ENCODE data around the gene PODXL2. TPM values are rescaled to one million over a fixed set of nuclear protein-coding genes. Genes with fewer than 3 reads are reported as not detected.

The PODXL2 gene
- total and polyA plus RNA-seq, 12 donors: 11.9 to 52.4 (median 23.8) TPM

DNA sequence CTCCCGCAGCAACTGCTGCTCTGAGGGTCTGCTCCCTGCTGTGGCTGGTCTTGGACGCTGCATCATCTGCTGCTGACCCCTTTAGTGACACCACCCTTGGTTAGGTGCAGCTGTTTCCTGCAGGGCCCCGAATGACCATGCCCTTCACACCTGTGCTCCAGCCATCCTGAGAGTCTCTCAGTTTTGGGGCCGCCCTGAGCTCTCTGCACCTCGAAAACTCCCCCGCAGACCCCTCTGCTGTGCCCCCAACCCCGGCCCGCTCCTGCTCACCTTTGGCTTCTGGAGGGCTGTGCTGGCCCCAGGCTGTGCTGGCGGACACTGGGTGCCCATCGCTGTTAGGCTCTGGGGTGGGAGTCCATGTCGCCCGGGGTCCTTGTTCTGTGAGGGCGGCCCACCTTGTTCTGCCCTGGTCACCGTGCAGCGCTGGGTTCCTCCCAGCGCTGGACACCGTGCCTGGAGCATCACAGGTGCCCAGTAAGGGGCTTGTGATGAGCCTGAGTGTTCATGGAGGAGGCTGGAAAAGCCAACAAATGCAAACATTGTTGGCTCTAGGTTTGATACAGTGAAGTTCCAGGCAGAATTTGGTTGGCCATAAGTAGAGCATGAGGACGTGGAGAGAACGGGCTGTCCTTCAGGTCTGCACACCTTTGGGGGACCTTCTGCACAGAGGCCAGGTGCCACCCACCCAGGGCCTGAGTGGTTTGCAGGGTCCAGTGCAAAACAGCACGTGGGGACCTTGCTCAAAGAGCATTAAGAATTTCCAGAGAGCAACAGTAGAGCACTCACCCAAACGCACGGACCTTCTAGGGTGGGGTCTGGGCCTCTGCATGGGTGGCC, 56.1 kb downstream of the PODXL2 start:
- no peaks in the 10 kb centered on the region for H3K9me3 ChIP-seq (replicated peaks in 1 of 3)
- no peaks in the 10 kb centered on the region for H3K4me1 ChIP-seq (replicated peaks in 1 of 2)
- 66 to 81% (median 77%) methylated on average over 7 to 22 of the region's 22 CpGs for WGBS, 4 donors
- no peak overlapping the region for H3K27ac ChIP-seq
- intact Hi-C loops (cut with DNase I): loop anchor here in 1 of 2 donors (10.0 kb wide), 1 partner anchor 130 kb away; no protein-coding TSS in a partner anchor
- no peaks in the 10 kb centered on the region for H3K27me3 ChIP-seq
- peaks cover 0 to under 1% of the 10 kb centered on the region in 2 donors for H3K36me3 ChIP-seq (replicated peaks in 1 of 2)
- H3K4me3 ChIP-seq: no peak overlapping the region
- TF ChIP-seq, protein P1, sequence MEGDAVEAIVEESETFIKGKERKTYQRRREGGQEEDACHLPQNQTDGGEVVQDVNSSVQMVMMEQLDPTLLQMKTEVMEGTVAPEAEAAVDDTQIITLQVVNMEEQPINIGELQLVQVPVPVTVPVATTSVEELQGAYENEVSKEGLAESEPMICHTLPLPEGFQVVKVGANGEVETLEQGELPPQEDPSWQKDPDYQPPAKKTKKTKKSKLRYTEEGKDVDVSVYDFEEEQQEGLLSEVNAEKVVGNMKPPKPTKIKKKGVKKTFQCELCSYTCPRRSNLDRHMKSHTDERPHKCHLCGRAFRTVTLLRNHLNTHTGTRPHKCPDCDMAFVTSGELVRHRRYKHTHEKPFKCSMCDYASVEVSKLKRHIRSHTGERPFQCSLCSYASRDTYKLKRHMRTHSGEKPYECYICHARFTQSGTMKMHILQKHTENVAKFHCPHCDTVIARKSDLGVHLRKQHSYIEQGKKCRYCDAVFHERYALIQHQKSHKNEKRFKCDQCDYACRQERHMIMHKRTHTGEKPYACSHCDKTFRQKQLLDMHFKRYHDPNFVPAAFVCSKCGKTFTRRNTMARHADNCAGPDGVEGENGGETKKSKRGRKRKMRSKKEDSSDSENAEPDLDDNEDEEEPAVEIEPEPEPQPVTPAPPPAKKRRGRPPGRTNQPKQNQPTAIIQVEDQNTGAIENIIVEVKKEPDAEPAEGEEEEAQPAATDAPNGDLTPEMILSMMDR (IDR thresholded peaks at IDR 0.05): no peak
- TF ChIP-seq POLR2A (IDR thresholded peaks at IDR 0.05): no peak
- peak in 3 of 7 donors; percentile 1 to 48 (median 11) for DNase-seq

DNA sequence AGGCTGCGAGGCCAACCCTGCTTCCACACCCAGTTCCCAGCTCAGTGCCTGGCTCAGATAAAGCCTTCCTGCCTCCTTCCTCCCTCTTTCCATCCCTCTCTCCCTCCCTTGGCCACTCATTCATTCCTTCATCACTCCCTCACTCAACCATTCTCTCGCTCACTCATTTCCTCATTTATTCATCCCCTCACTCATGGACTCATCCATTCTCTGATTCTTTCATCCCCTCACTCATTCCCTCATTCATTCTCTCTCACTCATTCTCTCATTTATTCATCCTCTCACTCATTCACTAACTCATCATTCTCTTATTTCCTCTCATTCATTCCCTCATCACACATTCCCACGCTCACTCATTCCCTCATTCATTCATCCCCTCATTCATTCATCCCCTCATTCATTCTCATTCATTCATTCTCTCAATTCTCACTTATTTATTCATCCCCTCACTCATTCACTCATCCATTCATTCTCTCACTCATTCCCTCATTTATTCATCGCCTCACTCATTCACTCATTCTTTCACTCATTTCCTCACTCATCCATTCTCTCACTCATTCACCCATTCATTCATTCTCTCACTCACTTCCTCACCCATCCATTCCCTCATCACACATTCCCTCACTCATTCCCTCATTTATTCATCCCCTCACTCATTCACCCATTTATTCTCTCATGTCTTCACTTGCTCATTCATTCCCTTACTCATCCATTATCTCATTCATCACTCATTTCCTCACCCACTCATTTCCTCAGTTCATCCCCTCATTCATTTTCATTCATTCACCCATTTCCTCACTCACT, 56.9 kb downstream of the PODXL2 start:
- WGBS, 4 donors: 83 to 92% (median 85%) methylated on average over 4 of the region's 4 CpGs
- Histone ChIP-seq H3K27me3 (no peaks in the 10 kb centered on the region), H3K4me3 (no peak overlapping the region), H3K27ac (no peak overlapping the region), H3K4me1 (replicated peaks in 1 of 2) (no peaks in the 10 kb centered on the region), H3K9me3 (replicated peaks in 1 of 3) (no peaks in the 10 kb centered on the region), H3K36me3 (replicated peaks in 1 of 2) (no peaks in the 10 kb centered on the region)
- TF ChIP-seq, protein P1 (IDR thresholded peaks at IDR 0.05): no peak
- TF ChIP-seq POLR2A (IDR thresholded peaks at IDR 0.05): no peak
- no peak for DNase-seq
- intact Hi-C loops (cut with DNase I): loop anchor here in 1 of 2 donors (10.0 kb wide), 1 partner anchor 129 kb away; no protein-coding TSS in a partner anchor

DNA sequence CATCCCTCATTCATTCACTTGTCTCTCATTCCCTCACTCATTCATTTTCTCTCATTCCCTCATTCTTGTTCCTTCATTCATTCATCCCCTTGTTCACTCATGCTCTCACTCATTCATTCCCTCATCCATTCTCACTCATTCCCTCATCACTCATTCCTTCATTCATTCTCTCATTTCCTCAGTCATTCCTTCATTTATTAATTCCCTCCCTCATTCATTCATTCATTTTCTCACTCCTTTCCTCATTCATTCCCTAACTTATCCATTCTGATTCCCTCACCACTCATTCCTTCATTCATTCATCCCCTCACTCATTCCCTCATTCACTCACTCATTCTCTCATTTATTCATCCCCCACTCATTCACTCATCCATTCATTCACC, 57.5 kb downstream of the PODXL2 start:
- Histone ChIP-seq H3K9me3 (replicated peaks in 1 of 3) (no peaks in the 10 kb centered on the region), H3K4me1 (replicated peaks in 1 of 2) (no peaks in the 10 kb centered on the region), H3K36me3 (replicated peaks in 1 of 2) (no peaks in the 10 kb centered on the region), H3K27me3 (no peaks in the 10 kb centered on the region), H3K4me3 (no peak overlapping the region), H3K27ac (no peak overlapping the region)
- DNase-seq: no peak
- intact Hi-C loops (cut with DNase I): loop anchor here in 1 of 2 donors (10.0 kb wide), 1 partner anchor 128 kb away; no protein-coding TSS in a partner anchor
- TF ChIP-seq POLR2A (IDR thresholded peaks at IDR 0.05): no peak
- TF ChIP-seq, protein P1 (IDR thresholded peaks at IDR 0.05): no peak

DNA sequence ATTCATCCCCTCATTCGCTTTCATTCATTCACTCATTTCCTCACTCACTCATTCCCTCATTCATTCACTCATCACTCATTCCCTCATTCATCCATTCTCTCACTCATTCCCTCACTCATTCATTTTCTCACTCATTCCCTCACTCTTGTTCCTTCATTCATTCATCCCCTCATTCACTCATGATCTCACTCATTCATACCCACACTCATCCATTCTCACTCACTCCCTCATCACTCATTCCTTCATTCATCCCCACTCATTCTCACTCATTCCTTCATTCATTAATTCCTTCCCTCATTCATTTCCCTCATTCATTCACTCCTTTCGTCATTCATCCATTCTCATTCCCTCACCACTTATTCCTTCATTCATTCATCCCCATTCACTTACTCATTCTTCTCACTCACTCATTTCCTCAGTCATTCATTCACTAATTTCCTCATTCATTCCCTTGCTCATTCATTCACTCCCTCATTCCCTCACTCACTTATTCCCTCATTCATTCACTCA, 58.3 kb downstream of the PODXL2 start:
- no peaks in the 10 kb centered on the region for H3K36me3 ChIP-seq (replicated peaks in 1 of 2)
- no peak overlapping the region for H3K27ac ChIP-seq
- no peaks in the 10 kb centered on the region for H3K4me1 ChIP-seq (replicated peaks in 1 of 2)
- DNase-seq: no peak
- intact Hi-C loops (cut with DNase I): loop anchor here in 1 of 2 donors (10.0 kb wide), 1 partner anchor 128 kb away; no protein-coding TSS in a partner anchor
- 91 to 97% (median 94%) methylated on average over 2 of the region's 2 CpGs for WGBS, 4 donors
- TF ChIP-seq POLR2A (IDR thresholded peaks at IDR 0.05): no peak
- TF ChIP-seq, protein P1 (IDR thresholded peaks at IDR 0.05): no peak
- H3K9me3 ChIP-seq (replicated peaks in 1 of 3): no peaks in the 10 kb centered on the region
- H3K4me3 ChIP-seq: no peak overlapping the region
- H3K27me3 ChIP-seq: no peaks in the 10 kb centered on the region

All from adrenal gland (tissue), 12 donors.